HUES48 (cell line): ENCODE results near the gene UBR2.
A peak's percentile ranks its signal among the peaks of the same experiment; 100 is the strongest.

ENCODE experiments used
- H3K27ac ChIP-seq: one replicate; pipeline ENCODE4 v1.7.0; 2013; ENCODE audit warnings: low read depth, low read length, inconsistent platforms
- H3K27me3 ChIP-seq: 2 replicates; pipeline ENCODE4 v1.6.1; 2013; ENCODE audit warnings: mild to moderate bottlenecking, low read length; ENCODE audit not compliant: control insufficient read depth, insufficient read depth
- H3K36me3 ChIP-seq: 2 replicates; pipeline ENCODE4 v1.6.1; 2013; ENCODE audit warnings: low read length; ENCODE audit not compliant: control insufficient read depth, insufficient read depth
- H3K4me1 ChIP-seq: 2 replicates; pipeline ENCODE4 v1.6.1; 2013; ENCODE audit warnings: mild to moderate bottlenecking, low read length; ENCODE audit not compliant: control insufficient read depth, insufficient read depth
- H3K4me3 ChIP-seq: 2 replicates; pipeline ENCODE4 v1.5.1; 2013; ENCODE audit warnings: mild to moderate bottlenecking, low read depth, low read length
- H3K9ac ChIP-seq: 2 replicates; pipeline ENCODE4 v1.6.1; 2013; ENCODE audit warnings: mild to moderate bottlenecking, low read depth, low read length, moderate library complexity
- H3K9me3 ChIP-seq: 2 replicates; pipeline ENCODE4 v1.6.1; 2013; ENCODE audit warnings: low read length; ENCODE audit not compliant: control insufficient read depth, insufficient read depth

UBR2 gene

GRCh38 chr6:42707595-42707994, 143.8 kb downstream of the UBR2 start:
- peaks cover 8% of the 10 kb centered on the region for H3K4me1 ChIP-seq
- no peak overlapping the region for H3K4me3 ChIP-seq
- H3K9ac ChIP-seq = no peak overlapping the region

DNA sequence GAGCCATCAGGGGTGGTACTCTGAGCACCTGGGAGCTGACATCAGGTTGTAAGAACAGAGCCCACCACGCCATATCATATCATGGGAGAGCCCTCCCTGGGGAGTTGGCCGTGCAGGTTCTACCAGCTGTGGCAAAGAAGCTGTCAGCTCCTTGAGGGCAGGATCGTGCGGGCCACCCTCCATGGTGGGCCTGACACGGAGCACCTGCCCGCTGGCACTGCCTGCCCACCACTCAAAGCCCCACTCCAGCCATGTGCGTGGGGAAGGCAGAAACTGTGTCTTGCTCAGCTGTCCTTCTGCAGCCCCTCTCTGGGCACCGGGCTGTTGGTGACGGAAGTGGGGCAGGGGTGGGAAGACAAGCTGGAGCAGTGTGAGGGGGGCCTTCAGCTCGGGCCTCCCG, 144.3 kb downstream of the UBR2 start:
- H3K4me1 ChIP-seq = peaks cover 8% of the 10 kb centered on the region
- no peaks in the 10 kb centered on the region for H3K27me3 ChIP-seq
- no peaks in the 10 kb centered on the region for H3K36me3 ChIP-seq
- H3K27ac ChIP-seq = no peak overlapping the region
- H3K4me3 ChIP-seq = no peak overlapping the region
- H3K9ac ChIP-seq = no peak overlapping the region
- H3K9me3 ChIP-seq = no peaks in the 10 kb centered on the region; the same call in 1 of the 2 replicates

More at GRCh38 chr6:42707595-42707994, 143.8 kb downstream of the UBR2 start:
- Histone ChIP-seq H3K27ac (no peak overlapping the region), H3K36me3 (no peaks in the 10 kb centered on the region), H3K9me3 (no peaks in the 10 kb centered on the region; the same call in 1 of the 2 replicates), H3K27me3 (no peaks in the 10 kb centered on the region)

- Histone ChIP-seq H3K9me3 (no peaks in the 10 kb centered on the region; the same call in 1 of the 2 replicates), H3K27me3 (no peaks in the 10 kb centered on the region), H3K4me1 (peaks cover 8% of the 10 kb centered on the region), H3K27ac (peak overlapping the region; percentile 69), H3K36me3 (no peaks in the 10 kb centered on the region), H3K4me3 (no peak overlapping the region), H3K9ac (no peak overlapping the region)
Observed at GRCh38 chr6:42709871-42710270, 146.0 kb downstream of the UBR2 start.

DNA sequence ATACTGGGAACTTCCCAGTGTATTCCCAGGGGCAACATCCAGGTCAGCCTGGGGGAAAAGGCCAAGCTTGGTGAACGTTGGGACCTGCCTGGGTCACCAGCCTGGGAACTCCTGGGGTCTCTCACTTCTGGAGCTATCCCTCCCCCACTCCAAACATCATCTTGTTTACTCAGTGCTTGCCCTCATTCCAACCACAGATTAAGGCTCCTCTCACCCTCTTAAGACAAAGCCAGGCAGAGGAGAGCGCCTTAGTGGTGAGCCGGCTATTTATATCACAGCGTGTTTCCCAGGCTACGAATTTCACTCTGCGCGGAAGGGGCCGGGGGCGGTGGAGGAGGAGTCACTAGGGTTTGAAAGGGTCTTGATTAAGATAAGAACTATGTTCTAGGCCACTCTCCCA, 146.5 kb downstream of the UBR2 start:
- Histone ChIP-seq H3K27ac (peak overlapping the region; percentile 69), H3K4me1 (peaks cover 8% of the 10 kb centered on the region), H3K36me3 (no peaks in the 10 kb centered on the region), H3K4me3 (no peak overlapping the region), H3K9ac (no peak overlapping the region; the same call in 1 of the 2 replicates), H3K9me3 (no peaks in the 10 kb centered on the region; the same call in 1 of the 2 replicates), H3K27me3 (no peaks in the 10 kb centered on the region)

DNA sequence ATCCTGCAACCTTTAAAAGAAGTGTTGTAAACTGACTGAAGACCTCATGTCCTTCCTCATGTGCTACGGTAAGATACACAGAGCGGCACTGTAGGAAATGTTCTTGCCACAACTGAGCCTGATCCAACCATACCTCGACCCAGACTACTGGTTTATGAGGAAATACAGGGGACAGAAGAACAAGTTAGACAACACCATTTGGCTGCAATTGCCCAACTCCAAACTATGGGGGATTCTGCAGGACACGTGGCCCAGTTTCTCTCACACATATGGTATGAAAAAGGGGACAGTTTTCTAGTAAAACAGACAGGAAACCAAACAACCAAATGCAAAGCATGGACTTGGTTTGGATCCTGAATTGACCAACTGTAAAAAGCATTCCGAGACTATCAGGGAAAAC, 148.1 kb downstream of the UBR2 start:
- Histone ChIP-seq H3K4me1 (peaks cover 8% of the 10 kb centered on the region), H3K36me3 (no peaks in the 10 kb centered on the region)

DNA sequence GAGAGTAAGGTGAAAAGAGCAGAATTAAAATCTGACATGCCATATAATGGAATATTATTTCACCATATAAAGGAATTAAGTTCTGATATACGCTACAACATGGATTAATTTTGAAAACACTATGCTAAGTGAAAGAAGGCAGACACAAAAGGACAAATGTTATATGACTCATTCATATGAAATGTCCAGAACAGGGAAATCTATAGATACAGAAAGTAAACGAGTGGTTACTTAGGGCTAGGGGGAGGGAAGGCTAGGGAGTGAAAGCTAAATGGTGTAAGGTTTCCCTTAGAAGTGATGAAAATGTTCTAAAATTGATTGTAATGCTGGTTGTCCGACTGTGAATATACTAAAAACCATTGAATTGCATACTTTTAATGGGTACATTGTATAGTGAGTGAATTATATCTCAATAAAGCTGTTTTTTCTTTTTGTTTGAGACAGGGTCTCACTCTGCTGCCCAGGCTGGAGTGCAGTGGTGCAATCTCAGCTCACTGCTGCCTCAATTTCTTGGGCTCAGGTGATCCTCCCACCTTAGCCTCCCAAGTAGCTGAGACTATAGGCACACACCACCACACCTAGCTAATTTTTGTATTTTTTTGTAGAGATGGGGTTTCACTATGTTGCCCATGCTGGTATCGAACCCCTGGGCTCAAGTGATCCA, 150.4 kb downstream of the UBR2 start:
- H3K4me3 ChIP-seq = no peak overlapping the region
- no peaks in the 10 kb centered on the region for H3K36me3 ChIP-seq
- no peak overlapping the region for H3K27ac ChIP-seq

More for the DNA sequence above, 148.1 kb downstream of the UBR2 start:
- Histone ChIP-seq H3K27ac (no peak overlapping the region), H3K4me3 (no peak overlapping the region), H3K9ac (no peak overlapping the region), H3K9me3 (no peaks in the 10 kb centered on the region; the same call in 1 of the 2 replicates), H3K27me3 (no peaks in the 10 kb centered on the region)

DNA sequence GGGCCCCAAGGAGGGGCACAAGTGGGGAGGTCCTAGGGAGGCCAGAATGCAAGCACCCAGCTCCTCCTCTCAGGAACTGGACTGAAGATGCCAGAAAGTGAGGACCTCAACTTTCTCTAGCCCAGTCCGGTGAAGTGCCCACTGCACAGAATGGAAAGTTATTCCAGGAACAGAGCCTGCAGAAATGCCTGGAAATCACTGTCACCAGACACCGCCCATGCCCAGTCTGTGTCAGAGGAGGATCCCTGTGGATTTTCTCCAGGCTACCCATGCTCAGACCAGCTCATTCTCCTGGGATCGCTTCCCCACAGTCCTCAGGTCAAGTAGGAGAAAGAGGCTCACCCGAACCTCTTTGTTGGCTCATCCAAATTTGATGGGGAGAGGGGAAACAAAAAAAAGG, 152.0 kb downstream of the UBR2 start:
- Histone ChIP-seq H3K4me3 (no peak overlapping the region), H3K4me1 (no peaks in the 10 kb centered on the region), H3K9me3 (no peaks in the 10 kb centered on the region; the same call in 1 of the 2 replicates), H3K9ac (no peak overlapping the region), H3K36me3 (no peaks in the 10 kb centered on the region), H3K27ac (no peak overlapping the region), H3K27me3 (no peaks in the 10 kb centered on the region)

More for the DNA sequence above, 150.4 kb downstream of the UBR2 start:
- Histone ChIP-seq H3K9ac (no peak overlapping the region), H3K9me3 (no peaks in the 10 kb centered on the region; the same call in 1 of the 2 replicates), H3K27me3 (no peaks in the 10 kb centered on the region), H3K4me1 (peaks cover 8% of the 10 kb centered on the region)

DNA sequence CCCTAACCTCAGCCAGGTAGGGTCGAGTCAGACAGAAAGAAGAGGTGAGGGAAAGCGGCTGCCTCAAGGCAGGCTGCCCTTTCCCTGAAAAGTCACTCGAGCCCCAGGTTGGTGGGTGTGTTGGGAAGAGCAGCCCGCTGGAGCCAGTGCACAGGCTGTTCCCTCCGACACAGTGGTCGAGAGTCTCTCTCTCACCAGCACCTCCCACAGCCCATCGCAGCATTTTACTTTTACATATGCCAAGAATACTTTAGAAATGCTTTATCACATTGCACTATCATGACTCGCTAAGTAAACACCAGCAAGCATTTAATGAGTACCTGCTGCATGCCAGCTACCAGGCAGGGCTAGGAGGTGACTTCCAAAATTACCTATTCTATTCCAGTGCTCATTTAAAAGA, 156.9 kb downstream of the UBR2 start:
- H3K9ac ChIP-seq = no peak overlapping the region
- no peaks in the 10 kb centered on the region for H3K36me3 ChIP-seq
- H3K9me3 ChIP-seq = no peaks in the 10 kb centered on the region
- H3K27me3 ChIP-seq = no peaks in the 10 kb centered on the region
- H3K4me3 ChIP-seq = no peak overlapping the region
- no peaks in the 10 kb centered on the region for H3K4me1 ChIP-seq
- H3K27ac ChIP-seq = no peak overlapping the region

- H3K27ac ChIP-seq = no peak within 1 kb of the TSS
Observed at GRCh38 chr6:42722497-42722896, 158.7 kb downstream of the UBR2 start, which contains the start of gene PRPH2. Gene PRPH2 (minus strand): TSS chr6:42722597. CDS start chr6:42722334, 263 bp downstream.

DNA sequence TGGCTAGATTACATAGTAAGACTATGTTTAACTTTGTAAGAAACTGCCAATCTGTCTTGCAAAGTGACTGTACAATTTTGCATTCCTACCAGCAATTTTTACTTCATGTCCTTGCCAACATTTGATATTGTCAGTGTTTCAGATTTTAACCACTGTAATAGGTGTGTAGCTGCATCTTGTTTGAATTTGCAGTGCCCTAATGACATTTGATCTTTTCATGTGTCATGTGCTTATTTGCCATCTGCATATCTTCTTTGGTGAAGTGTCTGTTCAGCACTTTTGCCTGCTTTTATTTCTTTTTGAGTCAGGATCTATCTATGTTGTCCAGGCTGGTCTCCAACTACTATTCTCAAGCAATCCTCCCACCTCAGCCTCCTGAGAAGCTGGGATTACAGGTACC, 161.0 kb downstream of the UBR2 start:
- Histone ChIP-seq H3K9me3 (no peaks in the 10 kb centered on the region), H3K27me3 (no peaks in the 10 kb centered on the region), H3K27ac (no peak overlapping the region), H3K4me1 (peaks cover 7% of the 10 kb centered on the region), H3K9ac (no peak overlapping the region), H3K4me3 (no peak overlapping the region), H3K36me3 (no peaks in the 10 kb centered on the region)

More at GRCh38 chr6:42722497-42722896, 158.7 kb downstream of the UBR2 start, which contains the start of gene PRPH2:
- no peaks in the 10 kb centered on the region for H3K9me3 ChIP-seq
- no peaks in the 10 kb centered on the region for H3K36me3 ChIP-seq
- no peaks in the 10 kb centered on the region for H3K27me3 ChIP-seq
- no peak within 1 kb of the TSS for H3K9ac ChIP-seq
- H3K4me1 ChIP-seq = peaks cover 7% of the 10 kb centered on the region
- H3K4me3 ChIP-seq = no peak within 1 kb of the TSS

DNA sequence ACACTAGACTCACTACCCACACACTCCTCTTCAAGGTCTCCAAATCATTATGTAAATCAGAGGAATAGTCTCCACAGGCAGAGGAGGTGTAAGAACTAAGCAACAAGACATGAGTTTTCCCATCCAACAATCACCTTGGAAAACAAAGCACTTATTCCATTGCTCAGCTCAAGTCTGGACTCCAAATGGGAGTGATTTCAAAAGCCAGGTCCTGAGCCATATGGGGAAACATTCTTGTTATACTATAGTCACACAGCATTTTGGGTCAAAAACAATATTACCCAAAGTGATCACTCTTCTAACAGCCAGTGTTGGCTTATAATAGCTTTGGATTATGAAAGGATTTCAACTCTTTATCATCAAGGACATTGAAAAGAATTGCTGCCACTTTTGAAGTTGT, 162.2 kb downstream of the UBR2 start:
- H3K27me3 ChIP-seq = no peaks in the 10 kb centered on the region
- peaks cover 7% of the 10 kb centered on the region for H3K4me1 ChIP-seq
- H3K9ac ChIP-seq = no peak overlapping the region
- H3K27ac ChIP-seq = no peak overlapping the region
- H3K36me3 ChIP-seq = no peaks in the 10 kb centered on the region
- H3K9me3 ChIP-seq = no peaks in the 10 kb centered on the region
- H3K4me3 ChIP-seq = no peak overlapping the region
